ENCODE measurements around the gene GADD45A.
"Not testable (repeated sequence)": the region's sequence is repeated elsewhere in the genome, so short reads cannot be mapped to it uniquely, and the experiment has no call there.

GADD45A gene

GRCh38 chr1:67722292-67722944, 37.4 kb downstream of the GADD45A start:
- no peak for DNase-seq

- DNase-seq, result no peak
Observed at GRCh38 chr1:67723126-67723525, 38.1 kb downstream of the GADD45A start.

GRCh38 chr1:67723620-67724019, 38.6 kb downstream of the GADD45A start:
- DNase-seq, result no peak

- DNase-seq, result peak; percentile 39 to 64
Observed at GRCh38 chr1:67724928-67725560, 40.0 kb downstream of the GADD45A start.

- DNase-seq, result no peak
Observed at GRCh38 chr1:67726224-67726623, 41.2 kb downstream of the GADD45A start.

- DNase-seq, result no peak
Observed at GRCh38 chr1:67729872-67730271, 44.9 kb downstream of the GADD45A start.

- not testable (repeated sequence) for DNase-seq
Observed at GRCh38 chr1:67730312-67730711, 45.3 kb downstream of the GADD45A start.

- DNase-seq, result no peak
Observed at GRCh38 chr1:67731322-67731721, 46.3 kb downstream of the GADD45A start.

GRCh38 chr1:67732750-67733151, 47.8 kb downstream of the GADD45A start:
- DNase-seq, result no peak

GRCh38 chr1:67733681-67734322, 48.8 kb downstream of the GADD45A start:
- no peak for DNase-seq

GRCh38 chr1:67734323-67734690, 49.3 kb downstream of the GADD45A start:
- no peak for DNase-seq

GRCh38 chr1:67735206-67735605, 50.2 kb downstream of the GADD45A start:
- no peak for DNase-seq

GRCh38 chr1:67735806-67736627, 51.0 kb downstream of the GADD45A start:
- DNase-seq, result peak; percentile 65 to 81

GRCh38 chr1:67736750-67737149, 51.7 kb downstream of the GADD45A start:
- DNase-seq, result no peak

- no peak for DNase-seq
Observed at GRCh38 chr1:67737875-67738274, 52.9 kb downstream of the GADD45A start.

Measured in SHP77 (cell line).